SK-N-MC (cell line): ENCODE measurements around the gene TMEM11.

ENCODE experiments used
- EZH2 ChIP-seq: fragments of 200-600 bp; sonication (generic); IDR thresholded peaks from one replicate; pipeline ENCODE4 v1.6.1; 2017; ENCODE audit warnings: antibody characterized with exemption
- POLR2AphosphoS5 ChIP-seq: IDR thresholded peaks from 2 replicates; pipeline ENCODE4 v1.6.1; 2012; ENCODE audit warnings: mild to moderate bottlenecking, low read depth, low read length, borderline replicate concordance

DNA sequence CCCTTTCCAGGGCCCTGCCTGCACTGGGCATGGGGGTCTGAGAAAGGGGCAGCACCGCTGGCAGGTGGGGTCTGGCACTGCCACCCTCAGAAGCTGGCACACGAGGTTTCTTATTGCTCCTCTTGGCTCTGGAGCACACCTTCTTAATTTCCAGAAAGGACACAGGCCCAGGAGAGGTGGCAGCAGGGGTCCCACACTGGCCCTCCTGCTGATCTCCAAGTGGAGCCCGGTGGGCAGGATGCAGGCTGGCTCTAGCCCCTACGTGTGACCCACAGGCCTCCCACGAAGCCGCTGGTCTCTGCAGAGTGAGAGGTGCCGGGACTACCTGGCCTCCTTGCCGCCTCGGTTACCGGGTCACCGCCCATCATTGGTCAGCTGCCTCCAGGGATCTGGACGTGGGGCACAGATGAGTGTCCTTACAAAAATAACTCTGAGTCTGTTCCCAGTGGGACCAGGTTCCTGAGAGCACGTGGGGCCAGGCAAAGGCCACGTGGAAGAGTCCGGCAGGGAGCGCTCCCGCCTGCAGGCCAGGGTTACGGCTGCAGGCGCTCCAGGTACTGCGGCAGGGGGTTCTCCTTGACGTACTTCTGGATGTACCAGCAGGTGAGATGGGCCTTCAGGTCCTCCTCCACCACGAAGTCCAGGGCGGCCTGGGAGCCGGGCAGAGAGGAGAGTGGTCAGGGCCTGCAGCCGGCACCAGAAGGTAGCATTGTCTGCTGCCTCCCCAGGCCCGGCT is 29.0 kb upstream of the TMEM11 start:
- no peak for TF ChIP-seq POLR2AphosphoS5
- no peak for TF ChIP-seq EZH2
